ENCODE measurements around the gene MSL1. TPM values are rescaled to one million over a fixed set of nuclear protein-coding genes. Genes with fewer than 3 reads are reported as not detected.
A peak's percentile ranks its signal among the peaks of the same experiment; 100 is the strongest.

The MSL1 gene
- total and polyA plus RNA-seq, 4 donors, result 89.4 to 168 (median 143) TPM

GRCh38 chr17:40171750-40172149, 50.0 kb downstream of the MSL1 start:
- no peaks in the 10 kb centered on the region for H3K9me3 ChIP-seq (ENCODE audit: control insufficient read depth, insufficient read depth, low read length)
- no peak for DNase-seq (ENCODE audit: low read depth in 4 of 6, low spot score in 6 of 6)
- peaks cover 80% of the 10 kb centered on the region for H3K36me3 ChIP-seq (ENCODE audit: control insufficient read depth, insufficient read depth, low read length)
- H3K27ac ChIP-seq (ENCODE audit: low read depth, low read length), result no peak overlapping the region
- peaks cover 4% of the 10 kb centered on the region for H3K4me1 ChIP-seq (ENCODE audit: control insufficient read depth, insufficient read depth, low read length)
- no CpG with 5 or more reads among the region's 1 CpG for WGBS (ENCODE audit: insufficient coverage)
- H3K4me3 ChIP-seq (ENCODE audit: low read depth, low read length), result no peak overlapping the region
- H3K27me3 ChIP-seq (ENCODE audit: control insufficient read depth, insufficient read depth, low read length), result no peaks in the 10 kb centered on the region

DNA sequence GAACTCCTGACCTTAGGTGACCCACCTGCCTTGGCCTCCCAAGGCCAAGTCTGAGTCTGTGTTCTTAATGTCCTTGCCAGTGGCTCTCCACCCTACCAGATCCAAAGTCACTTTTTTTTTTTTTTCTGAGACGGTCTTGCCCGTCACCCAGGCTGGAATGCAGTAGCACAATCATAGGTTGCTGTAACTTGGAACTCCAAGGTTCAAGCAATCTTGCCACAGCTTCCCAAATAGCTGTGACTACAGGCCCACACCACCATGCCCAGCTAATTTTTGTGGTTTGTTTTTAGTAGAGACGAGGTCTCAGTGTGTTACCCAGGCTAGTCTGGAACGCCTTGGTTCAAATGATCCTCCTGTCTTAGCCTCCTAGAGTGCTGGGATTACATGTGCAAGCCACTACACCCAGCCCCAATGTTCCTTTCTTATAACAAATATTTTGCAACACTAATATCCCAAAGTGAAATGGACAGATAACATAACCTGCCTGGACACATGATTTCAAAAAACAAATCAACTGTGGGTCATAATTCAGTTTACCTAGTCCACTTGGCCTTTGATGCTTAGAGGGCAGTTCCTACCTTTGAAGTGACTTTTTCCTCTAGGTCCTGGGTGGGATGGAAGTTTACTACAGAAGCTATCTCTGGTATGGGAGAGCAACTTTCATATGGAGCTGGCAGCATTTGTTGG, 51.5 kb downstream of the MSL1 start:
- H3K27me3 ChIP-seq (ENCODE audit: control insufficient read depth, insufficient read depth, low read length), result no peaks in the 10 kb centered on the region
- H3K36me3 ChIP-seq (ENCODE audit: control insufficient read depth, insufficient read depth, low read length), result peaks cover 69% of the 10 kb centered on the region
- H3K4me3 ChIP-seq (ENCODE audit: low read depth, low read length), result no peak overlapping the region
- peaks cover 16% of the 10 kb centered on the region for H3K4me1 ChIP-seq (ENCODE audit: control insufficient read depth, insufficient read depth, low read length)
- DNase-seq (ENCODE audit: low read depth in 4 of 6, low spot score in 6 of 6), result no peak
- H3K27ac ChIP-seq (ENCODE audit: low read depth, low read length), result no peak overlapping the region
- WGBS (ENCODE audit: insufficient coverage), result 88% methylated on average over 3 of the region's 4 CpGs
- H3K9me3 ChIP-seq (ENCODE audit: control insufficient read depth, insufficient read depth, low read length), result no peaks in the 10 kb centered on the region

DNA sequence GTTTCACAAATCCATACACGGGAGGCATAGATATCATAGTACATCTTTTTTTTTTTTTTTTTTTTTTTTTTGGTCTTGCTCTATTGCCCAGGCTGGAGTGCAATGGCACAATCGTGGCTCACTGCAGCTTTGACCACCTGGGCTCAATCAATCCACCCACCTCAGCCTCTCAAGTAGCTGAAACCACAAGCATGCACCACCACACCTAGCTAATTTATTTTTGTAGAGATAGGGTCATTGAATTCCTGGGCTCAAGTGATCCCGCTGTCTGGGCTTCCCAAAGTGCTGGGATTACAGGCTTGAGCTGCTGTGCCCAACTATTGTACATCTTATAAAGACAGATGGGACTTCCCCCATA, 52.0 kb downstream of the MSL1 start:
- Histone ChIP-seq H3K4me1 (ENCODE audit: control insufficient read depth, insufficient read depth, low read length) (peaks cover 22% of the 10 kb centered on the region), H3K9me3 (ENCODE audit: control insufficient read depth, insufficient read depth, low read length) (no peaks in the 10 kb centered on the region), H3K4me3 (ENCODE audit: low read depth, low read length) (no peak overlapping the region), H3K27me3 (ENCODE audit: control insufficient read depth, insufficient read depth, low read length) (no peaks in the 10 kb centered on the region), H3K27ac (ENCODE audit: low read depth, low read length) (no peak overlapping the region), H3K36me3 (ENCODE audit: control insufficient read depth, insufficient read depth, low read length) (peaks cover 69% of the 10 kb centered on the region)
- 91% methylated on average over 1 of the region's 3 CpGs for WGBS (ENCODE audit: insufficient coverage)
- no peak for DNase-seq (ENCODE audit: low read depth in 4 of 6, low spot score in 6 of 6)

DNA sequence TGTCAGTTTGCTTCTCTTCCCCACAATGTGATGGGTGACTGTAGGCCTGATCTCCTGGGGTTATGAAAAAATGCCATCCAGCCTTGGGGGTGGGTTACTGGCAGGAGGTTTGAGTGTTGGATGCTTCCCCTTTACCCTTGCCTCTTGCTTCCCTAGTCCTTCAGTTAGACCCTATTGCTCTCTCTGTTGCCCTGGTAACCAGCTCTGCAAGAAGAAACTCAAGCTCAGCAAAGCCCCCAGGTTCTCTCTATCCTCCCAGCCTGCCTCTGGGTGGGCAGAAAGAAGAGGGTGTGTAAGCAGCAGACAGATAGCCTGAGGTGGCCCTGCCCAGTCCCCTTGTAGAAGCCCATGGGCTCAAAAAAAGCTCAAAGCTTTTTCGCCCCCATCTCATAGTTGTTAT, 52.7 kb downstream of the MSL1 start:
- Histone ChIP-seq H3K4me1 (ENCODE audit: control insufficient read depth, insufficient read depth, low read length) (peaks cover 29% of the 10 kb centered on the region), H3K27me3 (ENCODE audit: control insufficient read depth, insufficient read depth, low read length) (no peaks in the 10 kb centered on the region), H3K4me3 (ENCODE audit: low read depth, low read length) (no peak overlapping the region), H3K36me3 (ENCODE audit: control insufficient read depth, insufficient read depth, low read length) (peaks cover 62% of the 10 kb centered on the region), H3K27ac (ENCODE audit: low read depth, low read length) (no peak overlapping the region), H3K9me3 (ENCODE audit: control insufficient read depth, insufficient read depth, low read length) (no peaks in the 10 kb centered on the region)
- no peak for DNase-seq (ENCODE audit: low read depth in 4 of 6, low spot score in 6 of 6)
- 71% methylated on average over 1 of the region's 1 CpG for WGBS (ENCODE audit: insufficient coverage)

GRCh38 chr17:40175928-40176753, 54.4 kb downstream of the MSL1 start:
- no peak overlapping the region for H3K27ac ChIP-seq (ENCODE audit: low read depth, low read length)
- peaks cover 56% of the 10 kb centered on the region for H3K36me3 ChIP-seq (ENCODE audit: control insufficient read depth, insufficient read depth, low read length)
- no peaks in the 10 kb centered on the region for H3K27me3 ChIP-seq (ENCODE audit: control insufficient read depth, insufficient read depth, low read length)
- peaks cover 37% of the 10 kb centered on the region for H3K4me1 ChIP-seq (ENCODE audit: control insufficient read depth, insufficient read depth, low read length)
- no peak overlapping the region for H3K4me3 ChIP-seq (ENCODE audit: low read depth, low read length)
- peak in 1 of 6 donors; percentile 57 for DNase-seq (ENCODE audit: low read depth in 4 of 6, low spot score in 6 of 6)
- WGBS (ENCODE audit: insufficient coverage), result 93% methylated on average over 4 of the region's 7 CpGs
- no peaks in the 10 kb centered on the region for H3K9me3 ChIP-seq (ENCODE audit: control insufficient read depth, insufficient read depth, low read length)

- H3K36me3 ChIP-seq (ENCODE audit: control insufficient read depth, insufficient read depth, low read length), result peaks cover 56% of the 10 kb centered on the region
- no peaks in the 10 kb centered on the region for H3K27me3 ChIP-seq (ENCODE audit: control insufficient read depth, insufficient read depth, low read length)
- no peak overlapping the region for H3K27ac ChIP-seq (ENCODE audit: low read depth, low read length)
- DNase-seq (ENCODE audit: low read depth in 4 of 6, low spot score in 6 of 6), result no peak
- H3K9me3 ChIP-seq (ENCODE audit: control insufficient read depth, insufficient read depth, low read length), result no peaks in the 10 kb centered on the region
- H3K4me1 ChIP-seq (ENCODE audit: control insufficient read depth, insufficient read depth, low read length), result peaks cover 37% of the 10 kb centered on the region
- WGBS (ENCODE audit: insufficient coverage), result 88% methylated on average over 1 of the region's 2 CpGs
- peak overlapping the region; percentile 2 for H3K4me3 ChIP-seq (ENCODE audit: low read depth, low read length)
These were observed 55.0 kb downstream of the MSL1 start for GRCh38 chr17:40176754-40177110.

DNA sequence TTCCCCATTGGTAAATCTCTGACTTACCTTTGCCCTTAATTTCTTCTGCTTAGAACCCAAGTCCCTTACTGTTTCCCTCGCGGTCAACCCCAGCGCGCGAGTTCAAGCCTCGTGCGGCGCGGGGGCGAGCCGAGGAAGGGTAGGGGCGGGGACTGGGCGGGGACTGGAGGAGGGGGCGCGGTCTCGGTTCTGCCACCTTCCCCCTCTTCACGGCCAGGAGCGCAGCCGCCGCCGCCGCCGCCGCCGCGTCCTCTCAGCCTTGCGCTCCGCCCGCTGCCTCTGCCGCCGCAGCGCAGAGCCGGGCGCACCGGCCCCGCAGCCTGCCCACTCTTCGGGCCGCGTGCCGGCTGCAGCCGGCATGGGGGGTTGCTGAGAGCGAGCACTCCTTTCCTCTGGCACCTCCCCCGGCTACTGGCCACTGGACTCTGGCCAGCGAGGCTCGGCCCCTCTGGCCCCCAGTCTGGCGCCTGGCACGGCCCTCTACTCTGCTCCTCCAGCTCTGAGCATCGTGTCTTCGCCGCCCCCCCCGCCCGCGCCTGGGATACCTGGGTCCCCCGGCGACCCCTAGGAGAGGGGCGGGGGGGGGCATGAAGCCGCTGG, 55.6 kb downstream of the MSL1 start, which contains the start of gene RAPGEFL1:
Gene RAPGEFL1, plus strand, starts transcription at position 196 of the 600 bp plus-strand sequence. Its CDS starts 392 bp downstream, at position 588.
- Histone ChIP-seq H3K4me3 (ENCODE audit: low read depth, low read length) (peak within 1 kb of the TSS; percentile 59), H3K9me3 (ENCODE audit: control insufficient read depth, insufficient read depth, low read length) (no peaks in the 10 kb centered on the region), H3K27me3 (ENCODE audit: control insufficient read depth, insufficient read depth, low read length) (no peaks in the 10 kb centered on the region), H3K4me1 (ENCODE audit: control insufficient read depth, insufficient read depth, low read length) (peaks cover 37% of the 10 kb centered on the region), H3K27ac (ENCODE audit: low read depth, low read length) (no peak within 1 kb of the TSS), H3K36me3 (ENCODE audit: control insufficient read depth, insufficient read depth, low read length) (peaks cover 51% of the 10 kb centered on the region)
- under 1% methylated on average over 49 of the region's 57 CpGs for WGBS (ENCODE audit: insufficient coverage)
- DNase-seq (ENCODE audit: low read depth in 4 of 6, low spot score in 6 of 6), result peak in 5 of 6 donors; percentile 42 to 93 (median 67)

- peak in 2 of 6 donors; percentile 39 to 59 for DNase-seq (ENCODE audit: low read depth in 4 of 6, low spot score in 6 of 6)
- Histone ChIP-seq H3K9me3 (ENCODE audit: control insufficient read depth, insufficient read depth, low read length) (no peaks in the 10 kb centered on the region), H3K27me3 (ENCODE audit: control insufficient read depth, insufficient read depth, low read length) (no peaks in the 10 kb centered on the region), H3K36me3 (ENCODE audit: control insufficient read depth, insufficient read depth, low read length) (peaks cover 48% of the 10 kb centered on the region), H3K27ac (ENCODE audit: low read depth, low read length) (no peak overlapping the region), H3K4me3 (ENCODE audit: low read depth, low read length) (peak overlapping the region; percentile 59), H3K4me1 (ENCODE audit: control insufficient read depth, insufficient read depth, low read length) (peaks cover 37% of the 10 kb centered on the region)
- 4% methylated on average over 36 of the region's 46 CpGs for WGBS (ENCODE audit: insufficient coverage)
These were observed 56.3 kb downstream of the MSL1 start for GRCh38 chr17:40178021-40178601.

DNA sequence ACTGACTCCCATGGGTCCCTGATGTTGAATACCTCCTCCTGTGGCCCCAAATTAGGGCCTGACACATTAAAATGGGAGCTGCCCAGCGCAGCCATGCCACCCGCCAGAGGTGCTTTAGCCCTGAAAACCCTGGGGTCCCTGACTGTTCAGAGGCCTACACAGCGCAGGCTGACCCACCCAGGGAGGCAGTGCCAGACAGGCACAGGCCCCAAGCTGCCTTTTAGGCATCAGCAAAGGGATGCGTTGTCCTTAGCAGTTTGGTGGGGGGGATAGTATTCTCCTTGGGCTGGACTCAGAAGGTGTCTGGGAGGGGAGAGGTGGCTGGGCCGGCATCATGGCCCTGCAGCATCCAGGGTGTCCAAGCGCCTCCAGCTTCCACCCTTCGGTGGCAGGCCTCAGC, 56.9 kb downstream of the MSL1 start:
- peaks cover 37% of the 10 kb centered on the region for H3K4me1 ChIP-seq (ENCODE audit: control insufficient read depth, insufficient read depth, low read length)
- no peaks in the 10 kb centered on the region for H3K27me3 ChIP-seq (ENCODE audit: control insufficient read depth, insufficient read depth, low read length)
- no peak overlapping the region for H3K27ac ChIP-seq (ENCODE audit: low read depth, low read length)
- 74% methylated on average over 4 of the region's 7 CpGs for WGBS (ENCODE audit: insufficient coverage)
- H3K9me3 ChIP-seq (ENCODE audit: control insufficient read depth, insufficient read depth, low read length), result no peaks in the 10 kb centered on the region
- H3K4me3 ChIP-seq (ENCODE audit: low read depth, low read length), result peak overlapping the region; percentile 32
- no peak for DNase-seq (ENCODE audit: low read depth in 4 of 6, low spot score in 6 of 6)
- H3K36me3 ChIP-seq (ENCODE audit: control insufficient read depth, insufficient read depth, low read length), result peaks cover 46% of the 10 kb centered on the region

Measured in spinal cord (tissue), 10 donors.